ENCODE data around the gene SORCS1.

Gene SORCS1

DNA sequence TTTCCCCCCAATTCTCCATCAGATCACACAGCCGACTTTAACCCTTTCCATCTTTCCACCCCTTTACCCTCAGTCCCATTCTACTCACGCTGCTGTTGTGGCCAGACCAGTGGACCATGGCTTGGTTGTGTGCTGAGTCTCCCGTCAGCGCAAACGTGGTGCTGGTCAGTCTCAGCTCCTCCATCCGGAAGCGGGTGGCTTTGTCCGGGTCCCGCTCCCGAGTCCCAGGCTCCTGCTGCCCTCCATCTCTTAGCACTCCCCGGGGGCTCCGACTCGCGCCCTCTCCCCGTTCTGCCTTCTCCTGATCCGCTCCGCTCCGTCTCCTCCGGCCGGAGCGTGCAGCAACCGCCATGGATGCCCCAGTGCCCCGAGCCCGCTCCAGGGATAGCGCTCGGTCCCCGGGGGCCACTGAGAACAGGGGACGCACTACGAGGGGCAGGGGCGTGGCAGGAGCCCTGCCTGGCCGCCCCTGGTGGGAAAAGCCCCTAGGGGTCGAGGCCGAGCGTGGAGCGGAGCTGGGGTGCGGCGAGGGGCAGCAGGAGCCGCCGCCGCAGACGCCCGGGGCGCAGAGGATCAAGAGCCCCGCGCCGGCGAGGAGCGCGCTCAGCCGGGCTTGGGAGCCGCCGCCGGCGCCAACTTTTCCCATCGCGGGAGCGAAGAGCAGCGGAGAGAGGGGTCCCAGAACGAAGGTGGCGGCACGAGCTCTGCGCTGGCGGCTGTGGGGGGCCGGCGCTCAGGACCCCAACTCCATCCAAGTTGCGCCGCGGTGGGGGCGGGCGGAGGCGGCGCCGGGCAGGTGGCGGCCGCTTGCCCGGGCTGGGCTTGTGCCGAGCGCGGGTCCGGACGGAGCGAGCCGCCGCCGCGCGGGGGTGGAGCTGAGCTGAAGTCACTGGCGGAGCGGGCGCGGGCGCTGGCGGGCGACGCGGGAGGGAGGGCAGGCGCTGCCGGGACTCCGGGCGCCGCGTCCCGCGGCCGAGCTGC lies at the start of gene SORCS1:
Gene SORCS1 (minus strand): TSS at position 826 of the 981 bp plus-strand sequence.
- DNase-seq (ENCODE audit: low read depth in 2 of 2): no peak

- DNase-seq (ENCODE audit: low read depth in 2 of 2): no peak
These were observed 49.8 kb upstream of the SORCS1 start for GRCh38 chr10:107214261-107214660.

GRCh38 chr10:107213861-107214260 lies 49.4 kb upstream of the SORCS1 start:
- DNase-seq (ENCODE audit: low read depth in 2 of 2): no peak

DNA sequence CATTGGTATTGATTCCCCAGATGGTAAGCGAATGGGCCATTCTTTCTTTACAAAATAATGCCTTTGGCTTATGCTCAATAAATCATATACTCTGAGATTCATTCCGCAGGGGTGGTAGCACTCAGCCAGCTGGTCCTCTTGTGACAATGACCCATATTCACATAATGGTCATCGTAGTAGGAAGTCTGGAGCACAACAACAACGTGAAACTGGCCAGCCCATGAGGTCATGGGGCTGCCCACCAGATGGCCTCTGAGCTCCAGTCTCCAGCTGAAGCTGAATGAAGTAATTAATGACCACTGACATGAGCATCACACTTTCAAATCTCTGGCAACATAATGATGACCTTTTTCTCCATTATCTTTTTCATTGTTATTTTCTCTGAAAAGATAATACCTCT lies 42.3 kb upstream of the SORCS1 start:
- no peak for DNase-seq (ENCODE audit: low read depth in 2 of 2)

DNA sequence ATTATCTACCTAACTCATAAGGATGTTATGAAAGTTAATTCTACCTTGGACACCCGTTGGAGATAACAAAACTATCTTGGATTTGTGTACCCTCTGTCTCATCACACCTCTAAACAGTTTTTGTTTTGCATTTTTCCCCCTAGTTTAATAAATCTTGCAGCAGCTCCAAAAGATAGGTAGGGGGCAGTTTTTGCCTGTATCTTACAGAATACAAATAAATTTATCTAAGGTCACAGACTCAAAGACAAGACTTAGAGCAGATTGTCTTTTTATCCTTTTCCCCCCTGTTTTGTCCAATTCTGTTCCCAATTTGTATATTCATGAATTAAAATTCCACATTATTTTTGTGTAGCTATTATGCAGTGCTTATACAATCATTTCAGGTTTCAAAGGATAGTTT lies 5.0 kb upstream of the SORCS1 start:
- DNase-seq (ENCODE audit: low read depth in 2 of 2): no peak

- no peak for DNase-seq (ENCODE audit: low read depth in 2 of 2)
These were observed 4.2 kb upstream of the SORCS1 start for GRCh38 chr10:107168738-107169137.

DNA sequence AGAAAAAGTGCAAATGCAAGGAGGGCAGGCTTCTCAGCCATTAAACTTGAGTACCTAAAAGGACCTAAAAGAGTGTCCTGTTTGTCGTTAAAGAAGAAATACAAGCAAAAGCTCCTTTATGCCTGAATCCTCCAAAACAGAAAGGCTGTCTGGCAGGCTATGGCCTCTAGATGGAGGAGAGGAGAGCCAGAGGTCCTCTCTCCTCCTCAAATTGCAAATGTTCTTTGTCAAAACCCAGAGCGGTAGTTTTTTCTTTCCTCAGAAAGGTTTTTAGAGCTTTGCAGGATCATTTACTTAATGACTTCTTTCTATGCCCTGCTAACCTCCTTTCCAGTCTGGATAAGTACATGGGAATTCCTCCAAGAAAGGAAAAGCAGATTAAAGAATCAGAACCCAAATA lies 1.9 kb upstream of the SORCS1 start:
- DNase-seq (ENCODE audit: low read depth in 2 of 2): no peak

DNA sequence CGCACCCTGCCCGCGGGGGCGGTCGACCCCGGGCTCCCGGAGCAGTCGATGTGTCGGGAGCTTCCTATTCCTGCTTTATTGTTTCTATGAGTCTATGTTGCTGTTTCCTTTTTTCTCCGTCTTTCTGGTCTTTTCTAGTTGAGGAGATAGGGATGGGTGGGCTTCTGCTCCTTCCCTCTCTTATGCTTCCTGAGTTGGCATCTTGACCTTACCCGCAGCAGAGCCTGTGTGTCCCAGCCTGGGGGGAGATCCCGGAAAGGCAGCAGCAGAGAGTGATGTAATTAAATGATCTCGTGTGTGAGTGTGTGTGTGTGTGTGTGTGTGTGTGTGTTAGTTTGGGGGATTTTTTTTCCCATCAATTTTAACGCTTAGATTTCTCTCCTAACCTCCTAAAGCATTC lies 486 bp upstream of the SORCS1 start:
- DNase-seq (ENCODE audit: low read depth in 2 of 2): no peak

DNA sequence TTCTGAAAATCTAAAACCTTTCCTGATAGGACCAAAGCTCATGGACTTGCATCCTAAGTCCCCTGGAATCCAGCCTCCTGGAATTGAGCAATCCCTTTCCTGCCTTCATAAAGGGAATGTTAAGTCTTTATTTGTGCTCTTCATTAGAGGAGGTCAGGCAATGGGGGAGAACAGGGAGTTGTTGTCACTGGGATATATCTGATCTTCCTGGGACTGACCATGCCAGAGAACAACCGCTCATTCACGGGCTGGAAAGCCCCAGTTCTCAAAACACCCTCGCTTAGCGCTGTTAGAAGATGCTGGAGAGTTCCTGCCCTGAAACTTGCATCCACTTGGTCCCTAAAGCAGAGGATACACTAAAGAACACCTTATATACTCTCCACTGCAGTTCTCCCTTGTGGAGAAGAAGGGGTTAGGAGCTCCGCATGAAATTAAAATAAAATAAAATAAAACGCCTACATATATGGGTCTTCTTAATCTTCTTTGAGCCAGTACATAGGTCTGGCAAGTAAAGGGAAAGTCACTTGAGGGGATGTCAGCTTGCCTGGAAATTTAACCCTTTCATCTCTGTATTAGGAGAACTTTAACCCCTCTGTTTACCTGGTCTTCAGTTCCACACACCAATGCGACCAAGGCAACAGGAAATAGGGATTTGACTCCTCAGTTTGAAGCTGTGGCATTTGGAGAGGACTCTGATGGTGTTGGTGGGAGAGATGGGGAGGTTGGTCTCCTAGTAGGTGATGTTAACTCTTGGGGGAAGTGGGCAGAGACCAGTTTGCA lies 1.2 kb downstream of the SORCS1 start:
- DNase-seq (ENCODE audit: low read depth in 2 of 2): no peak

DNA sequence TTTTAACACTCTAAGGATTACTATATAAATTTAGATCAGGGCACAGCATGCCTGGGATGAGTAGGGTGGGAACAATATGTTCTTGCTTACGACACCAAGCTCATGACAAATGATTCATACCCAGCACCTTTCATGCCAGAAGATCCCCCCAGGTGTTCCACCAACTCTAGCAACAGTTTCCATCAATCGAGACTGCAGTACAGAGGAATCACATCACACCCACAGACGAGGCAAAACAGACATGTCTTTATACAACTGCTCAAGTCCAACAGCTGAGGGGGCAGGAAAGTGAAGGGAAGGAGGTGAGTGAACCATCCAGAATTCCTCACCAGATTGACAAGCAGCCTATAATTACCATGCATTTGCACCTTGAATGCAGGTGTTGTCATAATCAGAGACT lies 3.6 kb downstream of the SORCS1 start:
- no peak for DNase-seq (ENCODE audit: low read depth in 2 of 2)

DNA sequence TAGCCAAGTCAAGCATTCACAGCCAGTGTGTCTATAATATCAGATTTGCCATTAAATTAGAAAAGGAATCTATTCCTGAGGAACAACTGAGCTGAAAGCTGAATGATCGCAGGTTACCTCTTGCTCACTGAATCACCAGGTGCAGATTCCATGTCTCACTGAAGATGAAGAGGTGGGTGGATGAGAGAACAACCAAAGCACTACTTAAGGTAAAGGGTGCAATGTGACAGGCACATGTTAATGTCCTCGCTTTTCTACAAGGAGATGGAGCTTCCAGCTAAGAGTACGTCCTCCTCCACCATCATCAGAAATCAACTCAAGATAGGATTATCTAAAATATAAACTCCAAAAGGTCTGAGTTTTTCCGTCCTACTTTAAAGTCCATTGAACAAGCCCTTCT lies 4.6 kb downstream of the SORCS1 start:
- DNase-seq (ENCODE audit: low read depth in 2 of 2): no peak

GRCh38 chr10:107157071-107157470 lies 7.4 kb downstream of the SORCS1 start:
- no peak for DNase-seq (ENCODE audit: low read depth in 2 of 2)

DNA sequence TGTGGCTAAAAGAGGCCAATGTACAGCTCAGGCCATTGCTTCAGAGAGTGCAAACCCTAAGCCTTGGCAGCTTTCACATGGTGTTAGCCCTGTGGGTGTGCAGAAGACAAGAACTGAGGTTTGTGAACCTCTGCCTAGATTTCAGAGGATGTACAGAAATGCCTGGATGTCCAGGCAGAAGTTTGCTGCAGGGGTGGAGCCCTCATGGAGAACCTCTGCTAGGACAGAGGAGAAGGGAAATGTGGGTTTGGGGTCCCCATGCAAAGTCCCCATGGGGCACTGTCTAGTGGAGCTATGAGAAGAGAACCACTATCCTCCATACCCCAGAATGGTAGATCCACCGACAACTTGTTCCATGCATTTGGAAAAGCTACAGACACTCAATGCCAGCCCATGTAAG lies 12.4 kb downstream of the SORCS1 start:
- DNase-seq (ENCODE audit: low read depth in 2 of 2): no peak

- DNase-seq (ENCODE audit: low read depth in 2 of 2): no peak
These were observed 15.6 kb downstream of the SORCS1 start for GRCh38 chr10:107148906-107149305.

DNA sequence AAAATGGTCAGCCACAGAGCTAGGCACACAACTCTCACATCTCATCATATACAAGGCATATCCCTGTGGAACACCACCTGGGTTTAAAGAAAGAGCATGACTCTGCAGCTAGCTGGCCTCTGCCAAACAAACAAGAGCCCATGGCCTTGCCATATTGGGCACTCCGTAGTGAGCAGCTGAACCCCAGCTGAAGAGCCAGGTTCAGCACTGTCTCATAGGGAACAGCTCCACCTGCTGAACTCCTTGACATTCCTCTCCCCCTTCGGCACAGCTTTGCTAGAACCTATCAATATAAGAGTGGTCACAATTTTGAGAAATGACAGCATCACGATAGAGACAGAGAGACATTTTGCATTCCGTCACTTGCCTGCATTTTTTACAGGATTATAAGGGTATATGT lies 20.0 kb downstream of the SORCS1 start:
- DNase-seq (ENCODE audit: low read depth in 2 of 2): no peak

DNA sequence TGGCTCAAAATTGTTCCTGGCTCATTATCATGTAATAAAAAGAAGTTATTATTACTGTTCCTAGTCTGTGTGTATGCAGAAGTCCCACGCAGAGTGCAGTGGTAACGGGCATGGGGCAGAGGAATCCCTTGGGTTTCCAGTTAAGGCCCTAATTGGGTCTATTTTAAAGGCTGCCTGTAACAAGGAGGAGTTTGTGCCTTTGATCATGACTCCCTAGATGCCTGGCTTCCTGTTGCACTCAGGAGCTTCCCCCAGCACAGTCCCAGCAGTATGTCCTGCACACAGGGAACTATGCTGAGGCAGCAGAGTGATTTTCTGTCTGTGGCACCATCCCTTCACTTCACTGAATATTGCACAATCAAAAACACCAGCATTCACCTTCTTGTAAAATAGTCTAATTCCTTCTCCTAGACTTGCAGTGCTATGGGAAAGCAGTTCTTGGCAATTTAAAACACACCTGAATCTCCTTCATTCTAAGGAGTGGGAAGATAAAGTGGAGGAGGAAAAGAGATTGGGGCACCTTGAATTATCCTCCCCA lies 22.9 kb downstream of the SORCS1 start:
- no peak for DNase-seq (ENCODE audit: low read depth in 2 of 2)

- no peak for DNase-seq (ENCODE audit: low read depth in 2 of 2)
These were observed 25.3 kb downstream of the SORCS1 start for GRCh38 chr10:107139237-107139636.

DNA sequence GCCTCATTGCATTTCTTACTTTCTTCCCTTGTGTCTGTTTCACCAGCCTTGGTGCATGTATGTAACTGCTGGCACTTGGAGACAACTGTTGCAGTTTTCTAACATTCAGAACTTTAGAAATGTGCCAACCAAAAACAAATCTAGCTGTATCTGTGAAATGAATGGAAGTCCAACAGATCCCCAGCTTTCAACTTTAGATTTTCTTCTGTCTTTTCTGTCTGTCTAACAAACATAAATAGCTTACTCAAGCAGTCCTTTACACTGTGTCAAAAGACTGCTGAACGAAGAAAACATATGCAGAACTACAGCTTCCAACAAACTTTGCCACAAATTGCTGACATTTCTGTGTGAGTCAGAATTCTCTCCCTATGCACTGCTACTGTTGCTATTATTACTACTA lies 30.9 kb downstream of the SORCS1 start:
- DNase-seq (ENCODE audit: low read depth in 2 of 2): no peak

GRCh38 chr10:107129000-107129399 lies 35.5 kb downstream of the SORCS1 start:
- no peak for DNase-seq (ENCODE audit: low read depth in 2 of 2)

GRCh38 chr10:107126512-107127065 lies 37.9 kb downstream of the SORCS1 start:
- DNase-seq (ENCODE audit: low read depth in 2 of 2): no peak

- DNase-seq (ENCODE audit: low read depth in 2 of 2): no peak
These were observed 41.8 kb downstream of the SORCS1 start for GRCh38 chr10:107122703-107123102.

- no peak for DNase-seq (ENCODE audit: low read depth in 2 of 2)
These were observed 45.6 kb downstream of the SORCS1 start for GRCh38 chr10:107118866-107119265.
